Measurements from ENCODE around the gene RARA. TPM values are rescaled to one million over a fixed set of nuclear protein-coding genes. Genes with fewer than 3 reads are reported as not detected.

RARA gene
- total RNA-seq, 1 donor = 40.9 TPM

Small RNA genes within 50 kb of the gene (small RNA-seq; reads per million reads assigned to genes)
- gene RF00019 = not detected
- not detected for gene RNA5SP441

Other genes with a start within 250 kb of the RARA start
- 31.0 TPM for gene THRA, start 246.2 kb upstream of the RARA start, total RNA-seq
- 1.6 TPM for gene NR1D1, start 208.6 kb upstream of the RARA start, total RNA-seq
- gene MSL1, start 187.2 kb upstream of the RARA start, total RNA-seq = 31.8 TPM
- 38.8 TPM for gene CASC3, start 168.6 kb upstream of the RARA start, total RNA-seq
- 1.1 TPM for gene RAPGEFL1, start 131.7 kb upstream of the RARA start, total RNA-seq
- 4.6 TPM for gene WIPF2, start 89.9 kb upstream of the RARA start, total RNA-seq
- gene CDC6, start 21.3 kb upstream of the RARA start, total RNA-seq = 4.0 TPM
- 0.27 TPM for gene GJD3, start 55.6 kb downstream of the RARA start, total RNA-seq
- 2.4 TPM for gene TOP2A, start 108.7 kb downstream of the RARA start, total RNA-seq
- gene IGFBP4, start 134.3 kb downstream of the RARA start, total RNA-seq = 1.3 TPM
- gene TNS4, start 192.4 kb downstream of the RARA start, total RNA-seq = under 0.01 TPM

All from hematopoietic multipotent progenitor cell (in vitro differentiated cells).